Naive B cell (primary cell): ENCODE results near the gene MC1R. TPM values are rescaled to one million over a fixed set of nuclear protein-coding genes. Genes with fewer than 3 reads are reported as not detected.

Experiments
- ATAC-seq, 2 donors: fragments of 150-1000 bp; cut with Tn5 transposase; 2 replicates each; pipeline ENCODE4 v1.10.0; 2021; ENCODE audit warnings: low read depth in 2 of 2, mild to moderate bottlenecking in 2 of 2, moderate library complexity in 2 of 2
- DNase-seq: peaks from one replicate; pipeline ENCODE4 v3.0.0; 2022
- H3K27ac Mint-ChIP-seq, 6 donors: one replicate each; pipeline ENCODE4 v1.8.0; 2020 to 2022; ENCODE audit warnings: mild to moderate bottlenecking in 6 of 6, mixed read lengths in 6 of 6, moderate library complexity in 5 of 6, inconsistent platforms in 2 of 6
- H3K27me3 Mint-ChIP-seq, 3 donors: one replicate each; pipeline ENCODE4 v1.8.0; 2021 to 2022; ENCODE audit warnings: mixed read lengths in 3 of 3, mild to moderate bottlenecking in 1 of 3
- H3K36me3 Mint-ChIP-seq, 2 donors: one replicate each; pipeline ENCODE4 v1.8.0; 2020 to 2022; ENCODE audit warnings: mixed read lengths in 2 of 2, inconsistent platforms in 1 of 2, mild to moderate bottlenecking in 1 of 2
- H3K4me1 Mint-ChIP-seq, 3 donors: one replicate each; pipeline ENCODE4 v1.8.0; 2020 to 2022; ENCODE audit warnings: mixed read lengths in 3 of 3, inconsistent platforms in 1 of 3, mild to moderate bottlenecking in 1 of 3, moderate library complexity in 1 of 3
- H3K4me3 Mint-ChIP-seq, 8 donors: one replicate each; pipeline ENCODE4 v1.8.0; 2020 to 2022; ENCODE audit warnings: mild to moderate bottlenecking in 8 of 8, mixed read lengths in 8 of 8, moderate library complexity in 8 of 8, inconsistent platforms in 2 of 8
- H3K9me3 Mint-ChIP-seq, 7 donors: one replicate each; pipeline ENCODE4 v1.8.0; 2020 to 2022; ENCODE audit warnings: mixed read lengths in 7 of 7, mild to moderate bottlenecking in 5 of 7, inconsistent platforms in 2 of 7, moderate library complexity in 1 of 7
- polyA plus RNA-seq, 6 donors: library from polyadenylated mRNA; unstranded; fragments of 300-500 nt; fragmentation: Illumina TruSeq; gene quantifications; one replicate each; pipeline ENCODE4 v1.2.3, GENCODE V29; 2021; ENCODE audit warnings: low read depth in 6 of 6

Gene MC1R
- polyA plus RNA-seq, 6 donors from 2014 or later = 0.12 to 0.62 (median 0.48) TPM; not detected in 1

GRCh38 chr16:89903908-89904515 is 14.7 kb upstream of the MC1R start:
- H3K27me3 Mint-ChIP-seq = no peaks in the 10 kb centered on the region
- H3K4me1 Mint-ChIP-seq = peaks cover 0 to 4% (median 3%) of the 10 kb centered on the region in 3 donors
- H3K4me3 Mint-ChIP-seq = no peak overlapping the region
- no peak for ATAC-seq
- no peaks in the 10 kb centered on the region for H3K9me3 Mint-ChIP-seq
- DNase-seq = no peak
- peaks cover 1 to 3% of the 10 kb centered on the region in 2 donors for H3K36me3 Mint-ChIP-seq
- no peak overlapping the region for H3K27ac Mint-ChIP-seq

GRCh38 chr16:89904606-89905510 is 13.8 kb upstream of the MC1R start:
- ATAC-seq (no peak), DNase-seq (no peak)
- Mint-ChIP-seq H3K9me3 (no peaks in the 10 kb centered on the region), H3K4me3 (no peak overlapping the region), H3K36me3 (no peaks in the 10 kb centered on the region), H3K27ac (peak overlapping the region in 1 of 6 donors; percentile 60), H3K27me3 (no peaks in the 10 kb centered on the region), H3K4me1 (peaks cover 0 to 9% (median 7%) of the 10 kb centered on the region in 3 donors)

- DNase-seq = no peak
- H3K4me1 Mint-ChIP-seq = peaks cover 0 to 14% (median 13%) of the 10 kb centered on the region in 3 donors
- no peak for ATAC-seq
- no peaks in the 10 kb centered on the region for H3K36me3 Mint-ChIP-seq
- H3K27me3 Mint-ChIP-seq = no peaks in the 10 kb centered on the region
- no peaks in the 10 kb centered on the region for H3K9me3 Mint-ChIP-seq
- H3K4me3 Mint-ChIP-seq = no peak overlapping the region
- H3K27ac Mint-ChIP-seq = peak overlapping the region in 2 of 6 donors; percentile 49 to 60
These were observed 13.0 kb upstream of the MC1R start for GRCh38 chr16:89905511-89906139.

- H3K27me3 Mint-ChIP-seq = no peaks in the 10 kb centered on the region
- no peak for DNase-seq
- no peaks in the 10 kb centered on the region for H3K36me3 Mint-ChIP-seq
- no peak overlapping the region for H3K27ac Mint-ChIP-seq
- H3K9me3 Mint-ChIP-seq = no peaks in the 10 kb centered on the region
- ATAC-seq = no peak
- peaks cover 0 to 17% (median 14%) of the 10 kb centered on the region in 3 donors for H3K4me1 Mint-ChIP-seq
- no peak overlapping the region for H3K4me3 Mint-ChIP-seq
These were observed 12.3 kb upstream of the MC1R start for GRCh38 chr16:89906140-89907025.

- Mint-ChIP-seq H3K27me3 (no peaks in the 10 kb centered on the region), H3K27ac (no peak overlapping the region), H3K9me3 (no peaks in the 10 kb centered on the region), H3K36me3 (no peaks in the 10 kb centered on the region), H3K4me1 (peaks cover 0 to 18% (median 14%) of the 10 kb centered on the region in 3 donors), H3K4me3 (peak overlapping the region in 1 of 8 donors; percentile 5)
- ATAC-seq (no peak), DNase-seq (no peak)
These were observed 11.4 kb upstream of the MC1R start for GRCh38 chr16:89907055-89907814.

GRCh38 chr16:89908236-89908635 is 10.4 kb upstream of the MC1R start:
- H3K4me3 Mint-ChIP-seq = no peak overlapping the region
- H3K27ac Mint-ChIP-seq = no peak overlapping the region
- ATAC-seq (no peak), DNase-seq (no peak)
- no peaks in the 10 kb centered on the region for H3K36me3 Mint-ChIP-seq
- no peaks in the 10 kb centered on the region for H3K9me3 Mint-ChIP-seq
- no peaks in the 10 kb centered on the region for H3K27me3 Mint-ChIP-seq
- peaks cover 0 to 21% (median 15%) of the 10 kb centered on the region in 3 donors for H3K4me1 Mint-ChIP-seq

GRCh38 chr16:89909777-89910716 is 8.6 kb upstream of the MC1R start:
- DNase-seq (peak; percentile 59), ATAC-seq (peak; percentile 86 to 91)
- H3K4me1 Mint-ChIP-seq = peaks cover 0 to 33% (median 22%) of the 10 kb centered on the region in 3 donors
- H3K27me3 Mint-ChIP-seq = no peaks in the 10 kb centered on the region
- H3K36me3 Mint-ChIP-seq = no peaks in the 10 kb centered on the region
- H3K27ac Mint-ChIP-seq = peak overlapping the region in 1 of 6 donors; percentile 56
- no peaks in the 10 kb centered on the region for H3K9me3 Mint-ChIP-seq
- H3K4me3 Mint-ChIP-seq = peak overlapping the region in 1 of 8 donors; percentile 29

- no peaks in the 10 kb centered on the region for H3K9me3 Mint-ChIP-seq
- ATAC-seq (peak in 1 of 2 donors; percentile 6), DNase-seq (no peak)
- no peaks in the 10 kb centered on the region for H3K27me3 Mint-ChIP-seq
- no peaks in the 10 kb centered on the region for H3K36me3 Mint-ChIP-seq
- peak overlapping the region in 1 of 6 donors; percentile 18 for H3K27ac Mint-ChIP-seq
- no peak overlapping the region for H3K4me3 Mint-ChIP-seq
- peaks cover 0 to 33% (median 22%) of the 10 kb centered on the region in 3 donors for H3K4me1 Mint-ChIP-seq
These were observed 7.8 kb upstream of the MC1R start for GRCh38 chr16:89910717-89911354.

GRCh38 chr16:89911375-89911774 is 7.3 kb upstream of the MC1R start:
- no peaks in the 10 kb centered on the region for H3K9me3 Mint-ChIP-seq
- no peaks in the 10 kb centered on the region for H3K27me3 Mint-ChIP-seq
- peaks cover 0 to 33% (median 22%) of the 10 kb centered on the region in 3 donors for H3K4me1 Mint-ChIP-seq
- ATAC-seq (no peak), DNase-seq (no peak)
- H3K4me3 Mint-ChIP-seq = peak overlapping the region in 1 of 8 donors; percentile 68
- H3K27ac Mint-ChIP-seq = peak overlapping the region in 2 of 6 donors; percentile 18 to 42
- H3K36me3 Mint-ChIP-seq = no peaks in the 10 kb centered on the region

- Mint-ChIP-seq H3K27me3 (no peaks in the 10 kb centered on the region), H3K36me3 (no peaks in the 10 kb centered on the region), H3K9me3 (no peaks in the 10 kb centered on the region), H3K4me1 (peaks cover 0 to 33% (median 24%) of the 10 kb centered on the region in 3 donors), H3K27ac (peak overlapping the region in 2 of 6 donors; percentile 3 to 54), H3K4me3 (peak overlapping the region in 1 of 8 donors; percentile 75)
- no peak for ATAC-seq
- DNase-seq = no peak
These were observed 6.5 kb upstream of the MC1R start for GRCh38 chr16:89912143-89912542.

GRCh38 chr16:89912627-89913026 is 6.0 kb upstream of the MC1R start:
- no peak overlapping the region for H3K4me3 Mint-ChIP-seq
- ATAC-seq (no peak), DNase-seq (no peak)
- peaks cover under 1 to 34% (median 29%) of the 10 kb centered on the region in 3 donors for H3K4me1 Mint-ChIP-seq
- no peak overlapping the region for H3K27ac Mint-ChIP-seq
- no peaks in the 10 kb centered on the region for H3K9me3 Mint-ChIP-seq
- H3K27me3 Mint-ChIP-seq = no peaks in the 10 kb centered on the region
- no peaks in the 10 kb centered on the region for H3K36me3 Mint-ChIP-seq
